Measurements from ENCODE around the gene ARHGAP5.
"Not testable (repeated sequence)": the region's sequence is repeated elsewhere in the genome, so short reads cannot be mapped to it uniquely, and the experiment has no call there.

The ARHGAP5 gene

GRCh38 chr14:32110548-32110896 is 33.4 kb downstream of the ARHGAP5 start:
- no peak for DNase-seq

DNA sequence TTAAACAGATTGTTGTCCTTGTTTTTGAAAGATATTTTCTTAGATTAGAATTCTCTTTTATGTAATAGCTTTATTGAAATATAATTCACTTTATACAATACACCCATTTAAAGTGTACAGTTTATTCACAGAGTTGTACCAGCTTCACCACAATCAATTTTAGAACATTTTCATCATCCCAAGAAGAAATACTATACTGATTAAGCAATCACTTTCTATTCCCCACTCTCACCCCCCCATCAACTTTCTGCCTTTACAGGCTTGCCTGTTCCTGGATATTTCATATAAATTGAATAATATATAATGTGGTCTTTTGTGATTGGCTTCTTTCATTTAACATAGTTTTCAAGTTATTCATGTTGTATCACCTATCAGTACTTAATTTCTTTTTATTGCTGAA is 44.4 kb downstream of the ARHGAP5 start:
- DNase-seq = no peak

GRCh38 chr14:32121948-32122347 is 44.8 kb downstream of the ARHGAP5 start:
- DNase-seq = no peak

DNA sequence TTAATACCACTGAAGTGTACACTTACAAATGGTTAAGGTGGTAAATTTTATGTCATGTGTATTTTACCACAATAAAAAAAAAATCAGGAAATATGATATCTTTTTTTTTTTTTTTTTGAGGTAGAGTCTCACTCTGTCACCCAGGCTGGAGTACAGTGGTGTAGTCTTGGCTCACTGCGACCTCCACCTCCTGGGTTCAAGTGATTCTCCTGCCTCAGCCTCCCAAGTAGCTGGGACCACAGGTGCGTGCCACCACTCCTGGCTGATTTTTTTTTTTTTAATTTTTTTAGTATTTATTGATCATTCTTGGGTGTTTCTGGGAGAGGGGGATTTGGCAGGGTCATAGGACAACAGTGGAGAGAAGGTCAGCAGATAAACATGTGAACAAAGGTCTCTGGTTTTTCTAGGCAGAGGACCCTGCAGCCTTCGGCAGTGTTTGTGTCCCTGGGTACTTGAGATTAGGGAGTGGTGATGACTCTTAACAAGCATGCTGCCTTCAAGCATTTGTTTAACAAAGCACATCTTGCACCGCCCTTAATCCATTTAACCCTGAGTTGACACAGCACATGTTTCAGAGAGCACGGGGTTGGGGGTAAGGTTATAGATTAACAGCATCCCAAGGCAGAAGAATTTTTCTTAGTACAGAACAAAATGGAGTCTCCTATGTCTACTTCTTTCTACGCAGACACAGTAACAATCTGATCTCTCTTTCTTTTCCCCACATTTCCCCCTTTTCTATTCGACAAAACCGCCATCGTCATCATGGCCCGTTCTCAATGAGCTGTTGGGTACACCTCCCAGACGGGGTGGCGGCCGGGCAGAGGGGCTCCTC is 50.0 kb downstream of the ARHGAP5 start:
- DNase-seq = not testable (repeated sequence)

DNA sequence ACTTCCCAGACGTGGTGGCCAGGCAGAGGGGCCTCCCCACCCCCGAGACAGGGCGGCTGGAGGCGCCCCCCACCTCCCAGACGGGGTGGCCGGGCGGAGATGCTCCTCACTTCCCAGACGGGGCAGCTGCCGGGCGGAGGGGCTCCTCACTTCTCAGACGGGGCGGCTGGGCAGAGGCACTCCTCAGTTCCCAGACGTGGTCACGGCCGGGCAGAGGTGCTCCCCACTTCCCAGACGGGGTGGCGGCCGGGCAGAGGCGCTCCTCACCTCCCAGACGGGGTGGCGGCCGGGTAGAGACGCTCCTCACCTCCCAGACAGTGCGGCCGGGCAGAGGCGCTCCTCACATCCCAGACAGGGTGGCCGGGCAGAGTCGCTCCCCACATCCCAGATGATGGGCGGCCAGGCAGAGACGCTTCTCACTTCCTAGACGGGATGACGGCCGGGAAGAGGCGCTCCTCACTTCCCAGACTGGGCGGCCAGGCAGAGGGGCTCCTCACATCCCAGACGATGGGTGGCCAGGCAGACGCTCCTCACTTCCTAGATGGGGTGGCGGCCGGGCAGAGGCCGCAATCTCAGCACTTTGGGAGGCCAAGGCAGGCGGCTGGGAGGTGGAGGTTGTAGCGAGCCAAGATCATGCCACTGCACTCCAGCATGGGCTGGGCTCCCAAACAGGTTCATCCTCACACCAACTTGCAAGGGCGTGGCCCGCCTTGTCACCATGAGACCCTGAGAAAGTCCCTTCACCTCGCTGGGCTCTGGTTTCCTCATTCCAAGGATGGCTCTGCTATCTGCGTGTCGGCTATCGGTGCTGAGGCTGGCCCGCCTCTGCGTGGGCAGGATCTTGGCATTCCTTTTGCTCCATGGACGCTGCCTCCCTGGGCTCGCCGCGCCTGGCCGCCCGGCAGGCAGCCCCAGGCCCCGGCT is 50.9 kb downstream of the ARHGAP5 start:
- not testable (repeated sequence) for DNase-seq

- no peak for DNase-seq
These were observed 51.6 kb downstream of the ARHGAP5 start for GRCh38 chr14:32128703-32129102.

GRCh38 chr14:32129124-32129523 is 52.0 kb downstream of the ARHGAP5 start:
- no peak for DNase-seq

- not testable (repeated sequence) for DNase-seq
These were observed 54.6 kb downstream of the ARHGAP5 start for GRCh38 chr14:32131689-32132088.

DNA sequence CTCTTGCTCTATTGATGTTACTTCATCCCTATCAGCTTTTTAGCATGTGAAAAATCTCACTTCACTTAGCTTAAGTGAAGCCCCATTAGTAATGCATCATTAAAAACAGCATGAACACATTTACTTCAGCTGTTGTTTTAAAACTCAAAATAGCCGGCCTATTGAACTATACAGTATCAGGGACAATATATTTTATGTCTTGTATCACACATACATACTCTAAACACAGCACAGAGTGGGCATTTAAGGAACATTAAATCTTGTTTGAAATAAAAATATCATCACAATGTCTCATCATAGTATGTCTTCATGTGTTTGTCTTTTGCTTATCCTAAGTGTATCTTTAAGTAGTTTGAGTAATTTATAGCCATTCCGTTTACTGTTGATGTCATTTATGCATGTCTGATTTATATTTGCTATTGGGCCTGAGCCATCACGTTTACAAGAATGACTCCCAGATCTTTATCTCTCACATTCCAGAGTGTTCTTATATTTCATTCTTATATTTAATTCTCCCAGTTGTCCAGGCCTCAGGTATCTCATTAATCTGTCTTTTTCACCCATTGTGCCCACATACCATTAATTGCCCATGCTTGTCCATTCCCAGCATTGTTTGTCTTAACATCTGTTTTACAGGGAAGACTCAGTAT is 57.5 kb downstream of the ARHGAP5 start:
- DNase-seq = no peak

GRCh38 chr14:32136027-32136825 is 59.1 kb downstream of the ARHGAP5 start:
- no peak for DNase-seq

GRCh38 chr14:32137313-32137712 is 60.2 kb downstream of the ARHGAP5 start:
- DNase-seq = no peak

GRCh38 chr14:32137892-32138291 is 60.8 kb downstream of the ARHGAP5 start:
- DNase-seq = no peak

DNA sequence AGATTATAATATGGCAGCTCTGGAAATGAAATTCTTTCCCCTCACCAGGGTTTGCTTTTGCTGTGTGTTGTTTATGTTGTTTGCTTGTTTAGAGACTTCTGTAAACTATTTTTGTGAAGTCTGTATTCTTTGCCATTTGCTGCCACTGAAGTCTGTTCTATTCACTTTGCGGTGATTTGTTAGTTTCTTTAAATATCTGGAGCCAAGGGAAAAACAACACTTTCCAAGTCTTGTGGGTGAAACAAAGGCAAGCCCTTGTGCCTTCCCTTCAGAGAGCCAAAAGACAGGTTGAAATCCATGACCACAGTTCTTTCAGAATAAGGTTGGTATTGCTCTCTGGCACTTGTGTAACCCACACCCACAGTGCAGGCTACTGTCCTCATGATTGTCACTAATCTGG is 65.2 kb downstream of the ARHGAP5 start:
- DNase-seq = no peak

DNA sequence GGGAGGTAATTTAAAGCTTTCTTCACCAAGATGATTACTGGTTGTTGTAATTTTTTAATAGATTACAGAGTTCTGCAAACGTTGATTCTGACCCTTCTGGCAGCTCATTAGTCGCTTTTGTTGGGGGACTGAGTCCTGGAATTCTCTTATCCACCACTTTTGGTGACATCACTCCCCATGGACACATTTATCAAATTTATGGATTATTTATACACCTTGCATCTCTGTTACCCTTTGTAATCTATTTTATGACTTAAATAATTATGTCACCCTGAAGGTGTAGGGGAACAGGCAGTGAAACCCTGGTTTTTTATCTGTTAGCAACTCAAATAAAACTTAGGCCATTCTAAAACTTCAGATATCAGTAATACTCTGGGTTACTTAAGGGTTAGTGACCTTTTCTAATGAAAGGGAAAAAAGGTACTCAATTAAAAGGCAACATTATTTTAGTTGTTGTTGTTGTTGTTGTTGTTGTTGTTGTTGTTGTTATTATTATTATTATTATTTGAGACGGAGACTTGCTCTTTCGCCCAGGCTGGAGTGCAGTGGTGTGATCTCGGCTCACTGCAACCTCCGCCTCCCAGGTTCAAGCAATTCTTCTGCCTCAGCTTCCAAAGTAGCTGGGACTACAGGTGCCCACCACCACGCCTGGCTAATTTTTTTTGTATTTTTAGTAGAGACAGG is 65.8 kb downstream of the ARHGAP5 start:
- DNase-seq = no peak

GRCh38 chr14:32150392-32150791 is 73.3 kb downstream of the ARHGAP5 start:
- DNase-seq = no peak

DNA sequence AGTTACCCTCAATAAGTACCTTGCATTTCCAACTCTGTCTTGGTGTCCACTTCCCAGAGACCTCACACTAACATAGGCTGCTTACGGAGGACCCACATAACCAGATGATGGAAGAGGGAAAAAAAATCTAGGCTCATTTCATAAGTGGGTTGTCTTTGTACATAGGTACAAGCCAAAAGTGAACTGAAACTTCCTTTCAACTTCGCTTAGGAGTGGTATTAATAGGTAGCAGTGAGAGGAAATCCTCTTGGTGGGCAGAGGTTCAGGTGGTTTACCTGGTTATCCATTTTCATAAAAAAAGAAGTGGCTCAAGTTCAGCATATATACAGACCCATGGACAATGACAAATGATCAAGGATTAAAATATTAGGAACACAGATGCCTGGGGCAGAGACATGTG is 88.9 kb downstream of the ARHGAP5 start:
- DNase-seq = no peak

DNA sequence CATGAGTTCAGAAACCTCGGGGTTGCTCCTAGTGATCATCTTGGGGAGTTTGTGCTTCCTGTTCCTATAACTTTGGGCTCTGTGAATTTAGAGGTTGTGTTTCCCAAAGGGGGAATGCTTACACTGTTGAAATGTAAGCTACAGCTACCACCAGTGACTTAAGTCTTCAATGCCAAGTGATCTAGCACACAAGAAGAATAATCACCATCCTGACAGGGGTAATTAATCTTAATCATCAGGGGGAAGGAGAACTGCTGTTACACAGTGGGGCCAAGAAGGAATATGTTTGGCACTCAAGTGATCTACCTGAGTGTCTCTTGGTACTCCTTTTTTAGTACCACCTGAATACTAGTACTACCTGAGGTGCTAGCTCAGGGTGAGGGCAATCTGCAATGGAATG is 89.8 kb downstream of the ARHGAP5 start:
- DNase-seq = no peak

DNA sequence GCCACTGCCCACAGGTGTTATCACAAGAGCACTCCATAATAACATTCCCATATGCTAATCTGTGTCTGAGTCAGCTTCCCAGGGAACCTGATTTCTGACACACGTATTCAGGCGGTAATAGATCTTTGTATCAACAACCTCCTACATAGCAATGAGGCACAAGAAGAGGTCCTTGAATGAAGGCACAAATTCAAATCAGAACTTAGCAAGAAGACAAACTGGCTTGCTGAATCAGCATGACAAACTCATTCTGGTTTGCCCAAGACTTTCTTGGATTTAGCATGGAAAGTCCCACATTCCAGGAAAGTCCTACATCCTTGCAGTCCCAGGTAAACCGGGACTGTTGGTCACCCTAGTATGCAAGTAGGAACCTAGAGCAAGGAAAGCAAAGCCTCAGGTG is 90.8 kb downstream of the ARHGAP5 start:
- DNase-seq = no peak

- no peak for DNase-seq
These were observed 92.1 kb downstream of the ARHGAP5 start for GRCh38 chr14:32169191-32169590.

DNA sequence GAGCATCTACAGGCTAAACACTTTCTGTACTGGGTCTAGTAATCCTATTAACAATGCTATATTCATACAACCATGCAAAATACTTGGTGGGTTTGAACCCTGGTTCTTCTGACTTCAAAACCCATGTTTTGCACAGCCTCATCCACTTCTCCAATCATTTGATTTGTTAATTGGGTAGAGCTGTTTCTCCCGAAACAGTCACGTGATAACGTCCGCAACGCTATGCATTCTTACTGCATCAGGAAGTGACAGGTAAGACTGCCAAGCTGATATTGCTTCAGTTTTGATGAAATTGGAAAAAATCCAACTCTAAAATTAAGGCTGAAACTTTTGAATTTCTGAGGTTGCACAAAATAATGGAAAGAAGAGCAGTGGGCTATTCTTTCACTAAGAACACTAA is 94.4 kb downstream of the ARHGAP5 start:
- no peak for DNase-seq

GRCh38 chr14:32183151-32184058 is 106.3 kb downstream of the ARHGAP5 start:
- DNase-seq = no peak
